Head of caudate nucleus (tissue), 42 donors: ENCODE results near the gene EIF4G3.
"Not testable (repeated sequence)": the region's sequence is repeated elsewhere in the genome, so short reads cannot be mapped to it uniquely, and the experiment has no call there.

Experiments used
- DNase-seq, 42 donors: peaks; one replicate each; pipeline versions ENCODE4 v3.0.0 to v3.0.0-alpha.2; 2020 to 2021; ENCODE audit warnings: mixed read lengths in 7 of 42
- intact Hi-C: fragments of 100-400 bp; cut with DNase I; formaldehyde crosslinking; loops from one replicate; pipeline ENCODE4 v1.15.0; 2022

The EIF4G3 gene

GRCh38 chr1:21053189-21053928 is 123.3 kb downstream of the EIF4G3 start:
- intact Hi-C loops, DNase-seq: not testable (repeated sequence)

GRCh38 chr1:21052034-21052433 is 124.7 kb downstream of the EIF4G3 start:
- intact Hi-C loops = no loop called here
- DNase-seq = no peak

- intact Hi-C loops = no loop called here
- DNase-seq = no peak
Observed at GRCh38 chr1:21051177-21051825, 125.4 kb downstream of the EIF4G3 start.

GRCh38 chr1:21050031-21050430 is 126.7 kb downstream of the EIF4G3 start:
- no peak for DNase-seq
- intact Hi-C loops = no loop called here

GRCh38 chr1:21048462-21048861 is 128.2 kb downstream of the EIF4G3 start:
- intact Hi-C loops = no loop called here
- DNase-seq = no peak

GRCh38 chr1:21046132-21046531 is 130.6 kb downstream of the EIF4G3 start:
- intact Hi-C loops = no loop called here
- DNase-seq = no peak

GRCh38 chr1:21045351-21045750 is 131.3 kb downstream of the EIF4G3 start:
- intact Hi-C loops = no loop called here

GRCh38 chr1:21042929-21043605 is 133.6 kb downstream of the EIF4G3 start:
- no peak for DNase-seq
- intact Hi-C loops = no loop called here

More at GRCh38 chr1:21045351-21045750, 131.3 kb downstream of the EIF4G3 start:
- DNase-seq = no peak

- intact Hi-C loops = no loop called here
- no peak for DNase-seq
Observed at GRCh38 chr1:21041541-21041940, 135.2 kb downstream of the EIF4G3 start.

GRCh38 chr1:21037091-21037490 is 139.6 kb downstream of the EIF4G3 start:
- intact Hi-C loops = no loop called here
- no peak for DNase-seq

GRCh38 chr1:21035794-21036193 is 140.9 kb downstream of the EIF4G3 start:
- intact Hi-C loops = no loop called here
- no peak for DNase-seq

GRCh38 chr1:21034725-21035628 is 141.7 kb downstream of the EIF4G3 start:
- peak in 14 of 42 donors; percentile 10 to 56 (median 19) for DNase-seq
- intact Hi-C loops = no loop called here

GRCh38 chr1:21032741-21033140 is 144.0 kb downstream of the EIF4G3 start:
- intact Hi-C loops = no loop called here
- DNase-seq = no peak

- DNase-seq = no peak
Observed at GRCh38 chr1:21030181-21030580, 146.5 kb downstream of the EIF4G3 start.

GRCh38 chr1:21028520-21029145 is 148.1 kb downstream of the EIF4G3 start:
- intact Hi-C loops = no loop called here
- DNase-seq = no peak

More at GRCh38 chr1:21030181-21030580, 146.5 kb downstream of the EIF4G3 start:
- intact Hi-C loops = no loop called here

GRCh38 chr1:21027805-21028204 is 148.9 kb downstream of the EIF4G3 start:
- DNase-seq = no peak
- intact Hi-C loops = no loop called here

GRCh38 chr1:21024918-21025317 is 151.8 kb downstream of the EIF4G3 start:
- no peak for DNase-seq
- intact Hi-C loops = no loop called here

GRCh38 chr1:21024136-21024896 is 152.4 kb downstream of the EIF4G3 start:
- intact Hi-C loops = not testable (repeated sequence)

More at GRCh38 chr1:21024136-21024896, 152.4 kb downstream of the EIF4G3 start:
- not testable (repeated sequence) for DNase-seq
